Measurements from ENCODE around the gene ADAM12.

DNA sequence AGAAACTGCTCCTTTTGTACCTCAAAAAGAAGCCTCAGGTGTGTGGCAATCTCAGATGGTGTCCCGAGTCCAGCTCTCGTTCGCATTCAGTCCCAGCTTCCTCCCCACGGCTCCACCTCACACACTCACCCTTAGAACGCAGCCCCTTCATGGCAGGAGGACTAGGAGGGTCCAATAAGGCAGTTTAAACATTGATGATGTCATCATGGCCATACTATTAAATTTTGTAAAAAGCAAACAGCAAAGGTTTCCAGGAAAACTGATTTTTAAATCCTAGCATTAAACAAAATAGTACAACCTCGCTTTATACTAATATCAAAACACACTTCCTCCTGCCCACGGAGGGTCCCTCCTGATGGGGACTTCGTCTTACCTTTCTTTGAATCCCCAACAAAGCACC, 133.0 kb downstream of the ADAM12 start:
- TF ChIP-seq CTCF (IDR thresholded peaks at IDR 0.05) (no peak), EZH2 (IDR thresholded peaks at IDR 0.05) (no peak), EZH2phosphoT487 (IDR thresholded peaks at IDR 0.05) (no peak)
